PFSK-1 (cell line): ENCODE results near the gene RND3.

Experiments used
- FOXP2 ChIP-seq: optimal IDR thresholded peaks from 2 replicates; pipeline ENCODE3; 2011; ENCODE audit warnings: borderline replicate concordance, control low read depth, inconsistent platforms; ENCODE audit not compliant: insufficient read depth; ENCODE audit errors: extremely low read length, extremely low read depth
- POLR2AphosphoS5 ChIP-seq: IDR thresholded peaks from 2 replicates; pipeline ENCODE4 v1.6.1; 2012; ENCODE audit warnings: low read depth, mild to moderate bottlenecking, control low read depth, low read length, moderate library complexity
- SIN3A ChIP-seq: IDR thresholded peaks from 2 replicates; pipeline ENCODE4 v1.6.1; 2012; ENCODE audit warnings: mild to moderate bottlenecking, low read length, moderate library complexity, borderline replicate concordance; ENCODE audit not compliant: insufficient read depth
- TAF1 ChIP-seq: IDR thresholded peaks from 2 replicates; pipeline ENCODE4 v1.6.1; 2012; ENCODE audit warnings: low read length, control low read depth, borderline replicate concordance; ENCODE audit not compliant: insufficient read depth
- TF ChIP-seq, protein P1 (sequence below), 2 experiments: IDR thresholded peaks; 2 replicates each; pipeline versions ENCODE4 v1.6.1 to v1.8.0; 2011 to 2012; ENCODE audit warnings: low read depth in 2 of 2, low read length in 2 of 2, control low read depth in 1 of 2, inconsistent platforms in 1 of 2, mild to moderate bottlenecking in 1 of 2, moderate library complexity in 1 of 2; ENCODE audit not compliant: insufficient read depth in 1 of 2

The RND3 gene

DNA sequence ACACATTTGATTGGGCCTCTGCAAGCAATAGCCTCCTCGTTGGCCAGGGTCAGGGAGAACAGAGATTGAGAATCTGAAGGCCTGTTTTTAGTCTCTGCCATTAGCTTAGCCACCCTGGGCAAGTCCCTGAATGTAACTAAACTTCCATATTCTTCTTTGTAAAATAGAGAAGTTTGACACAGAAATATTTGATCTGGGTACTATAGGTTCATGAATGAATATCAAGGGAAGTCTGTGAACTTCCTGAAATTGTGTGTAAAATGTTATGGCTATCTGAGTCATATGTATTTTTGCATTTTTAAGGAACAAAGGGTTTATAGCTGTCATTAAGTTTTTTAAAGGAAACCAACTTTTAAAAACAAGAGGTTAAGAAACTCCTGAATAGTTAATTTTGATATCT, 23.2 kb downstream of the RND3 start:
- TF ChIP-seq SIN3A, result no peak
- TF ChIP-seq, protein P1, sequence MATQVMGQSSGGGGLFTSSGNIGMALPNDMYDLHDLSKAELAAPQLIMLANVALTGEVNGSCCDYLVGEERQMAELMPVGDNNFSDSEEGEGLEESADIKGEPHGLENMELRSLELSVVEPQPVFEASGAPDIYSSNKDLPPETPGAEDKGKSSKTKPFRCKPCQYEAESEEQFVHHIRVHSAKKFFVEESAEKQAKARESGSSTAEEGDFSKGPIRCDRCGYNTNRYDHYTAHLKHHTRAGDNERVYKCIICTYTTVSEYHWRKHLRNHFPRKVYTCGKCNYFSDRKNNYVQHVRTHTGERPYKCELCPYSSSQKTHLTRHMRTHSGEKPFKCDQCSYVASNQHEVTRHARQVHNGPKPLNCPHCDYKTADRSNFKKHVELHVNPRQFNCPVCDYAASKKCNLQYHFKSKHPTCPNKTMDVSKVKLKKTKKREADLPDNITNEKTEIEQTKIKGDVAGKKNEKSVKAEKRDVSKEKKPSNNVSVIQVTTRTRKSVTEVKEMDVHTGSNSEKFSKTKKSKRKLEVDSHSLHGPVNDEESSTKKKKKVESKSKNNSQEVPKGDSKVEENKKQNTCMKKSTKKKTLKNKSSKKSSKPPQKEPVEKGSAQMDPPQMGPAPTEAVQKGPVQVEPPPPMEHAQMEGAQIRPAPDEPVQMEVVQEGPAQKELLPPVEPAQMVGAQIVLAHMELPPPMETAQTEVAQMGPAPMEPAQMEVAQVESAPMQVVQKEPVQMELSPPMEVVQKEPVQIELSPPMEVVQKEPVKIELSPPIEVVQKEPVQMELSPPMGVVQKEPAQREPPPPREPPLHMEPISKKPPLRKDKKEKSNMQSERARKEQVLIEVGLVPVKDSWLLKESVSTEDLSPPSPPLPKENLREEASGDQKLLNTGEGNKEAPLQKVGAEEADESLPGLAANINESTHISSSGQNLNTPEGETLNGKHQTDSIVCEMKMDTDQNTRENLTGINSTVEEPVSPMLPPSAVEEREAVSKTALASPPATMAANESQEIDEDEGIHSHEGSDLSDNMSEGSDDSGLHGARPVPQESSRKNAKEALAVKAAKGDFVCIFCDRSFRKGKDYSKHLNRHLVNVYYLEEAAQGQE (IDR thresholded peaks at IDR 0.05; ENCODE audit: insufficient read depth in 1 of 2, low read depth in 2 of 2, low read length in 2 of 2), result no peak
- no peak for TF ChIP-seq FOXP2
- no peak for TF ChIP-seq TAF1
- no peak for TF ChIP-seq POLR2AphosphoS5

DNA sequence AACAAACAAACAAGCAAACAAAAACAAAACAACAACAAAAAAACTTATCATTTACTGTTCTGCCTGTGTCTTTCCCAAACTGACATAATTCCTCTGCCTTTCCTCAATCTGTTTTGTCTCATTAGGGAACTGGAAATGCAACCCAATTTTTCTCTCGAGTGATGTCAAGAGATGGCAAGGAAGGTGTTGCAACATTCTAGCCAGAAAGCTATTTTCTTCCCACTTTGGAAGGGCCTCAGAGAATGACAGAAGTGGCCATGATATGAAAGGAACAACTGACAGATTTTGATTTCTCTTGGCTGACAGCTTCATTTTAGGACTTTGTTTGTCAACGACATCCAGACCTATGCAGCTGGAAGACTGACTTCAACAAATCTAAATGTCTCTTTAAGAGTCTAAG, 24.7 kb downstream of the RND3 start:
- TF ChIP-seq TAF1, result no peak

DNA sequence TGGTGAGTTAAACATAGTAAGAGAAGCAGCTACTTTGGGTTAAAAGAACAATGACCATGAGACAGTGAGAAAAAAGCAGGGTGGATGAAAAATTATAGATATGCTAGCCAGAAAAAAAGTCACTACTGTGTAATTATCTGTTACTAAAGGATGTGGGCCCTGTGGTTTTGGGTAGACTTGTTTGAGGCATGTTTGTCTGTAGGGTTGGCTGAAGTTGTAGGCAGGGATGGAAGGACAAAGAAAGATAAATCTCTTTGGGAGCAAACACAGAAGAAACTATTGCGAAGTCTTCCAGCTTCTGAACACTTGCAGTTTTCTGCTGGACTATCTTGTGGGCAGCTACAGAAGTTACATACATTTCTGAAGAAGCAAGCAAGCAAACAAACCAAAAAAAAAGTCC, 28.2 kb downstream of the RND3 start:
- TF ChIP-seq, protein P1 (IDR thresholded peaks at IDR 0.05; ENCODE audit: insufficient read depth in 1 of 2, low read depth in 2 of 2, low read length in 2 of 2), result no peak
- no peak for TF ChIP-seq SIN3A
- TF ChIP-seq POLR2AphosphoS5, result no peak
- no peak for TF ChIP-seq FOXP2
- no peak for TF ChIP-seq TAF1

DNA sequence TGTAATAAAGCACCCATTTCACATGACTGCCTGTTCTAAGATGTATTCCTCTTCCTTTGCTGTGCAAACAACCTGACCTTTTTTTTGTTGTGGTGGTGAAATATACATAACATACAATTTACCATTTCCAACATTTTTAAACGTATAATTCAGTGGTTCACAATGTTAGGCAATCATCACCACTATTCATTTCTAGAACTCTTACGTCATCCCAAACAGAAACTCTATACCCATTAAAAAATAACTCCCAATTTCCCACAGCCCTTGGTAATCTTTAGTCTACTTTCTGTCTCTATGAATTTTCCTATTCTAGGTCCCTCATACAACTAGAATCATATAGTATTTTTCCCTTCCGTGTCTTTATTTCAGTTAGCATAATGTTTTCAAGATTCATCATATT, 36.7 kb downstream of the RND3 start:
- no peak for TF ChIP-seq POLR2AphosphoS5
- TF ChIP-seq FOXP2, result no peak
- TF ChIP-seq, protein P1 (IDR thresholded peaks at IDR 0.05; ENCODE audit: insufficient read depth in 1 of 2, low read depth in 2 of 2, low read length in 2 of 2), result no peak
- TF ChIP-seq TAF1, result no peak
- no peak for TF ChIP-seq SIN3A

DNA sequence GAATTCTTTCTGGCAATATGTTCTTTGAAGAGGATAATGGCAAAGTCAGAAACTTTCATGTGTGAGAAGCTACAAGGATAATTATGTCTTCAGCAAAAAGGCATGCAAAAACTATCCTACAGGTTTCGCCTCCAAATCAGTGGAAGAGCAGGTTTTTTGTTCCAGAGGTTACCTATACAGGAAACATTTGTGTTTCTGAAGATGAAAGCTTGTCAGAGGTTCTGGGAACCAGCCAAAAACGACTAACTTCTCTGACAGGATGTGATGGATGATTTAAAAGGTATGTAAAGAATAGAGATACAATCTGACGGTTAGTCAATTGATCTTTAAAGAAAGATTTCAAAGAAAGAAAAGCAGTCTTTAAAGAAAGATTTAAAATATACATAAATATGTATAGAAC, 37.6 kb downstream of the RND3 start:
- no peak for TF ChIP-seq SIN3A
- no peak for TF ChIP-seq FOXP2
- no peak for TF ChIP-seq TAF1
- TF ChIP-seq, protein P1 (IDR thresholded peaks at IDR 0.05; ENCODE audit: insufficient read depth in 1 of 2, low read depth in 2 of 2, low read length in 2 of 2), result no peak
- TF ChIP-seq POLR2AphosphoS5, result no peak

DNA sequence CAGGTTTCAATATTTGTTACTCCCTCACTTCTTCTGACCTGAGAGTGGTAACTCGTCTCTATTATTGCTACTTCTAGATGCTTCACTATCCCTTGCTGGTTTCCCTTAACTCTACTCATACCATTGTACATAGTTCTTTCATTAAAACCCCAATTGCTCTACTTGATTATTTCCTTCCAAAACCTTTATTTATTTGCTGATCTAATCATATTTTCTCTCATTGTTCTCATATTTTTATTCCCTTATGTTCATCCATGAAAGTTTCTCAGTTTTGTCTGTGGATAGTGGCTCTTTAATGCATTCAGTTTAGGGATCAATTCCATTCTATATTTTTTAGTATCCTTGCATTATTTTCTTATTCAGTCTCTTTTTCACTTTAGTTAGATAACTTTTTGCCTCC, 42.1 kb downstream of the RND3 start:
- TF ChIP-seq FOXP2 (no peak), SIN3A (no peak), POLR2AphosphoS5 (no peak), TAF1 (no peak)
- TF ChIP-seq, protein P1 (IDR thresholded peaks at IDR 0.05; ENCODE audit: insufficient read depth in 1 of 2, low read depth in 2 of 2, low read length in 2 of 2), result no peak
